Measurements from ENCODE around the gene NFIX.

The NFIX gene

GRCh38 chr19:13101590-13102415, 106.5 kb downstream of the NFIX start:
- no peak for DNase-seq (ENCODE audit: extremely low read depth, insufficient read length)
- H3K4me3 ChIP-seq (replicated peaks; ENCODE audit: low read depth, low read length), result peak overlapping the region; percentile 68
- H3K27me3 ChIP-seq (replicated peaks; ENCODE audit: control insufficient read depth, insufficient read depth, low read length), result no peaks in the 10 kb centered on the region
- no peak for TF ChIP-seq CTCF (IDR thresholded peaks at IDR 0.05; ENCODE audit: insufficient read depth, low read length, poor library complexity, severe bottlenecking)
- H3K36me3 ChIP-seq (ENCODE audit: control insufficient read depth, insufficient read depth, low read length), result no peaks in the 10 kb centered on the region; the same call in 1 of the 2 replicates

- H3K4me3 ChIP-seq (replicated peaks; ENCODE audit: low read depth, low read length), result peak overlapping the region; percentile 68
- DNase-seq (ENCODE audit: extremely low read depth, insufficient read length), result no peak
- peaks cover under 1% of the 10 kb centered on the region; the same call in 1 of the 2 replicates for H3K36me3 ChIP-seq (ENCODE audit: control insufficient read depth, insufficient read depth, low read length)
- TF ChIP-seq CTCF (IDR thresholded peaks at IDR 0.05; ENCODE audit: insufficient read depth, low read length, poor library complexity, severe bottlenecking), result no peak
- H3K27me3 ChIP-seq (replicated peaks; ENCODE audit: control insufficient read depth, insufficient read depth, low read length), result no peaks in the 10 kb centered on the region
These were observed 107.1 kb downstream of the NFIX start for GRCh38 chr19:13102416-13102665.

DNA sequence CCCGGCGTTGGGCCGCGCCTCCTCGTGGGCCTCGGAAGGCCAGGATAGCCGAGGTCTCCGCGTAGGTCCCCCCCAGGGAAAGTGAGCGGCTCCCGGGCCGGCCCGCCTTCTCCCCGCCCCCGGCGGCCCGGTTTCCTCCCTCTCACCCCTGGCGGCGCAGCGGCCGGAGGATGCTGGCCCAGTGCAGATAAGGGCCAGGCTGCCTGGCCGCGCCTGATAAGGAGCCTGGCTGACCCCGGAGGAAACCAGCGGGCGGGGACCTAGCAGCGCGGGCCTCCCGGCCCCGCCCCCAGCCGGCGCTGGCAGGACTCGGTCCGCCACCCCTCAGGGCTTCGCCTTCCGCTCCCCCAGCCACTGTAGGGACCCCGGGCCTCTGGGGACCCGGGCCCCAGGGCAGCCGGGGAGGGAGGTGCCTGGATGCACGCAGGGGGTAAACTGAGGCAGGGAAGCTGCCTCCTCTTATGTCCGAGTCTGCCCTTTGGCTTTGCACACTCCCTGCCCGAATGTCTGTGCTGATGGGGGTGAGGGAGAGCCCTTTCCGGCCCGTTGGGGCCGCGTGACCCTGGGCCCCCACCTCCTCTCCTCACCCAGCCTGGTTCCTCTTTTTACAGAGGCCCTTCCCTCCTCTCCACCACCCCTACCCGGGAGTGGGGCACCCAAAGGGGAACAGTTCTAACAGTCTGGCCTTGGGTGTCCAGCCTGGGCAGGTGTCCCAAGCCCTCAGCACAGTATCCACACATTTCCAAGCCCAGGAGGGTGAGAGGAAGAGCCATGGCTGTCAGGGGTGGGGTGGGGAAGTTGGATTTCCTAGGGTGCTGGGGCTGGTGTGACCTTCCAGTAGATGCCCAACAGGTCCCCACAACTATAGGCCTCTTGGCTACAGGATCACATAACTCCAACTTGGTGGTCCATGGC, 107.6 kb downstream of the NFIX start, which contains the start of gene LYL1:
LYL1 (minus strand) TSS at position 193 of the 915 bp plus-strand sequence. CDS start 1,687 bp downstream, outside the sequence.
- Histone ChIP-seq H3K4me3 (replicated peaks; ENCODE audit: low read depth, low read length) (peak within 1 kb of the TSS; percentile 68), H3K36me3 (ENCODE audit: control insufficient read depth, insufficient read depth, low read length) (peaks cover 2% of the 10 kb centered on the region; the same call in 1 of the 2 replicates), H3K27me3 (replicated peaks; ENCODE audit: control insufficient read depth, insufficient read depth, low read length) (no peaks in the 10 kb centered on the region)
- peak; percentile 91 for DNase-seq (ENCODE audit: extremely low read depth, insufficient read length)
- TF ChIP-seq CTCF (IDR thresholded peaks at IDR 0.05; ENCODE audit: insufficient read depth, low read length, poor library complexity, severe bottlenecking), result no peak

DNA sequence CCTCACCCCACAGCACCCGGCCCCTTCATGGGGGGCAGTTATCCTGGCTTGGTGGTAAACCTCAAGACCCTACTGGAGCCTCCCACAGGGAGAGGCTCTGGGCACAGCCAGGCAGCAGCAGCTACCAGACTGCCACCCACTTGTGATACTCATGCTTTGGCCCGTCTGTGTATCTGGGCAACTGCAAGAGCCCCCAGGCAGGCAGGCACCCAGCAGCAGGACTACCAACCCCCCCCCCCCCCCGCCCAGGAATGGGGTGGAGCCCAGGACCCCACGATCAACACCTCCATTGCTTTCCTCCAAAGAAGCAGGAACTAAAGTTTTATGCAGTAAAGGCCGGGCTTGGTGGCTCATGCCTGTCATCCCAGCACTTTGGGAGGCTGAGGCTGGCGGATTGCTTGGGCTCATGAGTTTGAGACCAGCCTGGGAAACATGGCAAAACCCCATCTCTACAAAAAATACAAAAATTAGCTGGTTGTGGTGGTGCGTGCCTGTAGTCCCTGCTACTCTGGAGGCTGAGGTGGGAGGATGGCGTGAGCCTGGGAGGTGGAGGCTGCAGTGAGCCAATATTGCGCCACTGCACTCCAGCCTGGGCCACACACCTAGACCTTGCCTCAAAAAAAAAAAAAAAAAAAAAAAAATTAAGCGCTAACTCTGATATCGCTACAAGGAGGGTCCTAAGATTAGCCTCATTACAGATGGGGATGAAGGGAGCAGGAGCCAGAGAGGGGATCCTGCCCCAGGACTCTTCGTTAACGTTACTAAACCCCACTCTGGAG, 108.5 kb downstream of the NFIX start:
- Histone ChIP-seq H3K4me3 (replicated peaks; ENCODE audit: low read depth, low read length) (peak overlapping the region; percentile 63), H3K36me3 (ENCODE audit: control insufficient read depth, insufficient read depth, low read length) (peaks cover 2% of the 10 kb centered on the region; the same call in 1 of the 2 replicates), H3K27me3 (replicated peaks; ENCODE audit: control insufficient read depth, insufficient read depth, low read length) (no peaks in the 10 kb centered on the region)
- no peak for DNase-seq (ENCODE audit: extremely low read depth, insufficient read length)
- no peak for TF ChIP-seq CTCF (IDR thresholded peaks at IDR 0.05; ENCODE audit: insufficient read depth, low read length, poor library complexity, severe bottlenecking)

DNA sequence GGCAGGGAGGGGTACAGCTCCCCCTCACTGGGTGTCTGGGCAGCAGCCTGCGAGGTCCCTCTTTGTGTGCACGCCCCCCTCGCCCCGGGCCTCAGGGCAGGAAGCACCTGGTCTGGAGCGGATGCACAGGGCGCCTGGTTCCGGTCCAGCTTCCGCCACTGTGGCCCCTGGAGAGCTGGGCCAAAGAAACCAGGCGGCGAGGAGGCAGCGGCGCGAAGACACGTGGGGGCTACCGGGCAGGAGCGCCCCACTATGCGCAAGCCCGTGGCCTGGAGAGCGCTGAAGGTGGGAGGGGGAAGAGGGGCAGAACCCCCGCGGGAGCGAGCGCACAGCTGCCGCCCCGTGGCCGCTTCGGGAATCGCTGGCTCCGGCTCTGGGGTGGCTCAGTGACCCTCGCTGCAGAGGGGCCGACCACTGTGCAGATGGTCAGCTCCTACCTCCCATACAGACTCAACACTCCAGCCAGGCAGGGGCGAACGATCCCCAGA, 109.1 kb downstream of the NFIX start:
- DNase-seq (ENCODE audit: extremely low read depth, insufficient read length), result peak; percentile 90
- Histone ChIP-seq H3K27me3 (replicated peaks; ENCODE audit: control insufficient read depth, insufficient read depth, low read length) (no peaks in the 10 kb centered on the region), H3K36me3 (ENCODE audit: control insufficient read depth, insufficient read depth, low read length) (peaks cover 2% of the 10 kb centered on the region), H3K4me3 (replicated peaks; ENCODE audit: low read depth, low read length) (peak overlapping the region; percentile 63)
- peak; percentile 98 for TF ChIP-seq CTCF (IDR thresholded peaks at IDR 0.05; ENCODE audit: insufficient read depth, low read length, poor library complexity, severe bottlenecking)

All from GM06990 (cell line).